Ovary (tissue), 3 donors: ENCODE data around the gene PROS1.
"Not testable (repeated sequence)": the region's sequence is repeated elsewhere in the genome, so short reads cannot be mapped to it uniquely, and the experiment has no call there.

Experiments
- CTCF ChIP-seq, 3 donors: fragments of 450-650 bp in 2 of 3; fragments of 200-600 bp in 1 of 3; IDR thresholded peaks; one replicate each; pipeline versions ENCODE4 v1.5.1 to v1.8.0; 2016 to 2022; ENCODE audit warnings: antibody characterized with exemption in 3 of 3, mild to moderate bottlenecking in 1 of 3
- EP300 ChIP-seq: sonication (generic); formaldehyde crosslinking; IDR thresholded peaks from one replicate; pipeline ENCODE4 v1.6.1; 2017; ENCODE audit warnings: antibody characterized with exemption
- donor health status: DM: no; HTN: no; CAD: no.

GRCh38 chr3:93913623-93914022 is 60.1 kb downstream of the PROS1 start:
- not testable (repeated sequence) for TF ChIP-seq CTCF (IDR thresholded peaks at IDR 0.05); EP300
